NCI-H1930 (cell line): ENCODE data around the gene LHX2.

Source experiments
- DNase-seq, 2 experiments: peaks; one replicate each; lab custom pipeline; 2025; lab: John Stamatoyannopoulos, UW

The LHX2 gene

GRCh38 chr9:124066783-124067577 lies 55.4 kb downstream of the LHX2 start:
- DNase-seq, result no peak

- no peak for DNase-seq
These were observed 56.7 kb downstream of the LHX2 start for GRCh38 chr9:124068251-124068650.

- no peak for DNase-seq
These were observed 63.2 kb downstream of the LHX2 start for GRCh38 chr9:124074746-124075145.

- no peak for DNase-seq
These were observed 64.2 kb downstream of the LHX2 start for GRCh38 chr9:124075761-124076160.

GRCh38 chr9:124077915-124078572 lies 66.5 kb downstream of the LHX2 start:
- no peak for DNase-seq

- no peak for DNase-seq
These were observed 67.1 kb downstream of the LHX2 start for GRCh38 chr9:124078641-124079040.

GRCh38 chr9:124079176-124079925 lies 67.8 kb downstream of the LHX2 start:
- DNase-seq, result no peak

GRCh38 chr9:124082622-124083021 lies 71.1 kb downstream of the LHX2 start:
- DNase-seq, result no peak
